Ovary (tissue), 3 donors: ENCODE data around the gene CRYGB.

Experiments
- EP300 ChIP-seq: sonication (generic); formaldehyde crosslinking; IDR thresholded peaks from one replicate; pipeline ENCODE4 v1.6.1; 2017; ENCODE audit warnings: antibody characterized with exemption
- POLR2A ChIP-seq: fragments of 450-650 bp; IDR thresholded peaks from one replicate; pipeline ENCODE4 v1.6.1; 2017; ENCODE audit warnings: antibody characterized with exemption, mild to moderate bottlenecking, moderate library complexity
- TF ChIP-seq, protein P1 (sequence below), 3 donors: fragments of 450-650 bp in 2 of 3; fragments of 200-600 bp in 1 of 3; IDR thresholded peaks; one replicate each; pipeline versions ENCODE4 v1.5.1 to v1.8.0; 2016 to 2022; ENCODE audit warnings: antibody characterized with exemption in 3 of 3, mild to moderate bottlenecking in 1 of 3
- donor health status: DM: no; HTN: no; CAD: no.

GRCh38 chr2:208134928-208135586, 10.9 kb downstream of the CRYGB start:
- TF ChIP-seq, protein P1, sequence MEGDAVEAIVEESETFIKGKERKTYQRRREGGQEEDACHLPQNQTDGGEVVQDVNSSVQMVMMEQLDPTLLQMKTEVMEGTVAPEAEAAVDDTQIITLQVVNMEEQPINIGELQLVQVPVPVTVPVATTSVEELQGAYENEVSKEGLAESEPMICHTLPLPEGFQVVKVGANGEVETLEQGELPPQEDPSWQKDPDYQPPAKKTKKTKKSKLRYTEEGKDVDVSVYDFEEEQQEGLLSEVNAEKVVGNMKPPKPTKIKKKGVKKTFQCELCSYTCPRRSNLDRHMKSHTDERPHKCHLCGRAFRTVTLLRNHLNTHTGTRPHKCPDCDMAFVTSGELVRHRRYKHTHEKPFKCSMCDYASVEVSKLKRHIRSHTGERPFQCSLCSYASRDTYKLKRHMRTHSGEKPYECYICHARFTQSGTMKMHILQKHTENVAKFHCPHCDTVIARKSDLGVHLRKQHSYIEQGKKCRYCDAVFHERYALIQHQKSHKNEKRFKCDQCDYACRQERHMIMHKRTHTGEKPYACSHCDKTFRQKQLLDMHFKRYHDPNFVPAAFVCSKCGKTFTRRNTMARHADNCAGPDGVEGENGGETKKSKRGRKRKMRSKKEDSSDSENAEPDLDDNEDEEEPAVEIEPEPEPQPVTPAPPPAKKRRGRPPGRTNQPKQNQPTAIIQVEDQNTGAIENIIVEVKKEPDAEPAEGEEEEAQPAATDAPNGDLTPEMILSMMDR (IDR thresholded peaks at IDR 0.05), result no peak
- no peak for TF ChIP-seq POLR2A
- TF ChIP-seq EP300, result no peak
